Endodermal cell (in vitro differentiated cells): ENCODE data around the gene HES3. TPM values are rescaled to one million over a fixed set of nuclear protein-coding genes. Genes with fewer than 3 reads are reported as not detected.

Source experiments
- DNase-seq: peaks from one replicate; pipeline ENCODE4 v3.0.0-alpha.2; 2017
- H3K27ac ChIP-seq: 2 replicates; pipeline ENCODE4 v1.5.1; 2013; ENCODE audit warnings: mild to moderate bottlenecking, low read depth, low read length, moderate library complexity
- H3K27me3 ChIP-seq: 2 replicates; pipeline ENCODE4 v1.6.1; 2013; ENCODE audit warnings: mild to moderate bottlenecking, low read length, moderate library complexity; ENCODE audit not compliant: insufficient read depth, control insufficient read depth, poor library complexity, severe bottlenecking
- H3K36me3 ChIP-seq: 2 replicates; pipeline ENCODE4 v1.7.0; 2013; ENCODE audit warnings: mild to moderate bottlenecking, low read length, moderate library complexity; ENCODE audit not compliant: control insufficient read depth, insufficient read depth
- H3K4me1 ChIP-seq: one replicate; pipeline ENCODE4 v1.7.0; 2013; ENCODE audit warnings: low read length; ENCODE audit not compliant: control insufficient read depth, insufficient read depth
- H3K4me3 ChIP-seq: 2 replicates; pipeline ENCODE4 v1.5.1; 2013; ENCODE audit warnings: mild to moderate bottlenecking, low read length, moderate library complexity
- H3K9ac ChIP-seq: 2 replicates; pipeline ENCODE4 v1.6.1; 2013; ENCODE audit warnings: mild to moderate bottlenecking, low read length, moderate library complexity; ENCODE audit not compliant: poor library complexity, severe bottlenecking; ENCODE audit errors: extremely low read depth
- H3K9me3 ChIP-seq: 2 replicates; pipeline ENCODE4 v1.6.1; 2013; ENCODE audit warnings: mild to moderate bottlenecking, low read length, moderate library complexity; ENCODE audit not compliant: control insufficient read depth
- H3K27ac Mint-ChIP-seq: 2 replicates; pipeline ENCODE4 v1.8.0; 2020; ENCODE audit warnings: mixed read lengths
- H3K27me3 Mint-ChIP-seq: 2 replicates; pipeline ENCODE4 v1.8.0; 2021; ENCODE audit warnings: mild to moderate bottlenecking, mixed read lengths; ENCODE audit not compliant: insufficient read depth
- H3K36me3 Mint-ChIP-seq: 2 replicates; pipeline ENCODE4 v1.8.0; 2020; ENCODE audit warnings: low read depth, mixed read lengths
- H3K4me1 Mint-ChIP-seq: 2 replicates; pipeline ENCODE4 v1.8.0; 2020; ENCODE audit warnings: mixed read lengths
- H3K4me3 Mint-ChIP-seq: 2 replicates; pipeline ENCODE4 v1.8.0; 2020; ENCODE audit warnings: mild to moderate bottlenecking, moderate library complexity, mixed read lengths
- H3K9me3 Mint-ChIP-seq: 2 replicates; pipeline ENCODE4 v1.8.0; 2020; ENCODE audit warnings: mild to moderate bottlenecking, mixed read lengths
- WGBS, 2 experiments: methylation state at CpG; one replicate each; pipeline versions ENCODE4 v1.1.5 to v1.1.7; 2013; ENCODE audit warnings: missing lambda C conversion rate in 2 of 2, mixed read lengths in 1 of 2; ENCODE audit not compliant: insufficient coverage in 1 of 2, insufficient read length in 1 of 2; 5-methylcytosine and 5-hydroxymethylcytosine counted together
- total RNA-seq, 2 donors: library from RNA; stranded (reverse); fragmentation: NEBNext Ultra II Directional in 1 of 2; extraction: Animal tissue kit (Norgen Biotek cat#: 25700) in 1 of 2; gene quantifications; 2 replicates in 1 of 2; 3 replicates in 1 of 2; pipeline ENCODE4 v1.2.1, GENCODE V29; 2021
- TF ChIP-seq, protein P1 (sequence below): fragments of 200-600 bp; sonication (generic); conservative IDR thresholded peaks from 2 replicates; pipeline ENCODE4 v1.5.0; 2021; ENCODE audit warnings: antibody characterized with exemption, mild to moderate bottlenecking

HES3 gene
- total RNA-seq, 2 donors from 2014 or later, result 2.7 TPM; not detected in 1

DNA sequence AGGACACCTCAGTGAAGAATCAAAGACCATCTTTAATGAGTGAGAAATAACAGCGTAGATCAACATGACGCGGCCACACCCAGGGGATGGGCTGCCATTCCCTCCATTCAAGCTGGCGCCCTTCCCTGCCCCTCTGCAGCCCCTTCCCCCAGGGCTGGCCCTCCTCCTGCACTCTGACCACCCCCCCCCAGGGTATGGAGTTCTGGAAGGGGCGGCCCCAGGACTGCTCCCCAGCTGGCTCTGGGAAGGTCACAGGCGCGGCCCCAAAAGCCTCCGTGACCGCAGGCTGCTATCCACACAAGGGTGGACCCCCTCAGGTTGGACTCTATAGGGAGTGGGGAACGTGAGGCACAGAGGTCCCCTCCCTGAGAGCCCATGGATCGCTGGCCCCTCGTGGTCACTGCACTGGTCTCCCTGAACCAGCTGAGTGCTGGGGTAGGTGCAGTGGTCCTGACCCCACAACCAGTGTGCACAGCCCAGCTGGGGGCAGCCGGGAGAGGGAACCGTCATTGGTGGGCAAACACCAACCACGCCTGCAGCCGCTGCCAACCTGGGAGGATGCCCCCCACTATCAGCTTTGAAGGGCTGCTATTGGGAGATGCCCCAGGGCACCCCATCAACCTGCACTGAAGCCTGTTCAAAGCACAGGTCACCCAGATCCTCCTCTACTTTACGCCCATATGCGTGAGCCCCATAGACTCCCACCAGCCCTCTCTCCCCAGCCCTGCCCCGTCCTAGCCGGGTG is 33.0 kb downstream of the HES3 start:
- Histone ChIP-seq H3K9ac (no peak overlapping the region), H3K36me3 (no peaks in the 10 kb centered on the region), H3K4me3 (no peak overlapping the region), H3K27me3 (no peaks in the 10 kb centered on the region), H3K4me1 (no peaks in the 10 kb centered on the region), H3K9me3 (no peaks in the 10 kb centered on the region), H3K27ac (peak overlapping the region; percentile 76)
- Mint-ChIP-seq H3K4me3 (no peak overlapping the region), H3K27me3 (no peaks in the 10 kb centered on the region), H3K27ac (peak overlapping the region; percentile 58), H3K36me3 (no peaks in the 10 kb centered on the region), H3K9me3 (no peaks in the 10 kb centered on the region), H3K4me1 (peaks cover 18% of the 10 kb centered on the region)
- DNase-seq, result no peak
- WGBS, 2 experiments, result 92 to 97% methylated on average over 11 to 20 of the region's 20 CpGs
- TF ChIP-seq, protein P1, sequence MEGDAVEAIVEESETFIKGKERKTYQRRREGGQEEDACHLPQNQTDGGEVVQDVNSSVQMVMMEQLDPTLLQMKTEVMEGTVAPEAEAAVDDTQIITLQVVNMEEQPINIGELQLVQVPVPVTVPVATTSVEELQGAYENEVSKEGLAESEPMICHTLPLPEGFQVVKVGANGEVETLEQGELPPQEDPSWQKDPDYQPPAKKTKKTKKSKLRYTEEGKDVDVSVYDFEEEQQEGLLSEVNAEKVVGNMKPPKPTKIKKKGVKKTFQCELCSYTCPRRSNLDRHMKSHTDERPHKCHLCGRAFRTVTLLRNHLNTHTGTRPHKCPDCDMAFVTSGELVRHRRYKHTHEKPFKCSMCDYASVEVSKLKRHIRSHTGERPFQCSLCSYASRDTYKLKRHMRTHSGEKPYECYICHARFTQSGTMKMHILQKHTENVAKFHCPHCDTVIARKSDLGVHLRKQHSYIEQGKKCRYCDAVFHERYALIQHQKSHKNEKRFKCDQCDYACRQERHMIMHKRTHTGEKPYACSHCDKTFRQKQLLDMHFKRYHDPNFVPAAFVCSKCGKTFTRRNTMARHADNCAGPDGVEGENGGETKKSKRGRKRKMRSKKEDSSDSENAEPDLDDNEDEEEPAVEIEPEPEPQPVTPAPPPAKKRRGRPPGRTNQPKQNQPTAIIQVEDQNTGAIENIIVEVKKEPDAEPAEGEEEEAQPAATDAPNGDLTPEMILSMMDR, result no peak

DNA sequence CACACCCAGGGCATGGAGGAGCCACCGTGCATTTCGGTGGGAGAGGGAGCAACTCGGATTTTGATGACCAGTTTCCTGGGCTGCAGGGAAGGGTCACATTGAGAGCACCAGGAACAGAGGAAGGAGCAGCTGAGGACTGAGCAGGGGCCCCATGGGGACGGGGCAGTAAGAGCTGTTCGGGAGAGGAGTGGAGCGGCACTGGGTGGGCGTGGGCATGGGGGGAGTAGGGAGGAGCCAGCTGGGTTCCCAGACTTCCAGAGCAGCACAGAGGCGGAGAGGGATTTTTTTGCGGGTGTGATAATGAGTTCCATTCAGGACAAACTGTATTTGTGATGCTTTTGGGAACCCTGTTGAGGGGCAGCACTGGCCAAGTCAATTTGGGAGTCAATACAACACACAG is 34.3 kb downstream of the HES3 start:
- no peaks in the 10 kb centered on the region for H3K27me3 Mint-ChIP-seq
- no peaks in the 10 kb centered on the region for H3K9me3 Mint-ChIP-seq
- TF ChIP-seq, protein P1, result no peak
- H3K9me3 ChIP-seq, result no peaks in the 10 kb centered on the region
- H3K4me1 ChIP-seq, result no peaks in the 10 kb centered on the region
- DNase-seq, result no peak
- H3K4me1 Mint-ChIP-seq, result peaks cover 12% of the 10 kb centered on the region
- no peak overlapping the region for H3K27ac ChIP-seq
- H3K36me3 Mint-ChIP-seq, result no peaks in the 10 kb centered on the region
- no peak overlapping the region for H3K4me3 ChIP-seq
- H3K36me3 ChIP-seq, result no peaks in the 10 kb centered on the region
- H3K9ac ChIP-seq, result no peak overlapping the region
- H3K27ac Mint-ChIP-seq, result no peak overlapping the region
- 92 to 98% methylated on average over 7 to 9 of the region's 9 CpGs for WGBS, 2 experiments
- no peaks in the 10 kb centered on the region for H3K27me3 ChIP-seq
- H3K4me3 Mint-ChIP-seq, result no peak overlapping the region

DNA sequence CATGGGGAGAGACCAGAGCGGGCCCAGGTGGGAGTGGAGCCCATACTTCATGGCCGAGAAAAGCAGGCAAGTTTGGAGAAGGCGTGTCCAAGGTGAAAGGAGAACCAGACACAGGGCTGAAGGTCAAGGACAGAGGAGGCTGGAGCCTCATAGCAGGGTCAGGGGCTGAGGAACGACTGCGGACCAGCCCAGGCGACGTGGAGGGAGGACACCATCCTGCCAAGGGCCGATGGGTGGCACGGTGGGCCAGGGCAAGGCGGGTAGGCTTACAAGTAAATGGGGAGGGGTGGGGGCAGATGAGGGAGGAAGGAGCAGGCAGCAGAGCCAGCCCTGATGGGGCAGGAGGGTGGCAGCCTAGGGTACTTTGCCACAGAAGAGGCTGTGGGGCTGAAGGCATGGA is 35.1 kb downstream of the HES3 start:
- no peak overlapping the region for H3K27ac ChIP-seq
- H3K4me1 Mint-ChIP-seq, result peaks cover 8% of the 10 kb centered on the region
- no peaks in the 10 kb centered on the region for H3K27me3 ChIP-seq
- no peaks in the 10 kb centered on the region for H3K9me3 Mint-ChIP-seq
- no peak overlapping the region for H3K27ac Mint-ChIP-seq
- no peak overlapping the region for H3K9ac ChIP-seq
- DNase-seq, result no peak
- H3K36me3 ChIP-seq, result no peaks in the 10 kb centered on the region
- no peak overlapping the region for H3K4me3 Mint-ChIP-seq
- no peaks in the 10 kb centered on the region for H3K4me1 ChIP-seq
- no peaks in the 10 kb centered on the region for H3K36me3 Mint-ChIP-seq
- H3K27me3 Mint-ChIP-seq, result no peaks in the 10 kb centered on the region
- H3K9me3 ChIP-seq, result no peaks in the 10 kb centered on the region
- no peak overlapping the region for H3K4me3 ChIP-seq
- 90 to 94% methylated on average over 3 to 10 of the region's 10 CpGs for WGBS, 2 experiments
- TF ChIP-seq, protein P1, result no peak
